Ishikawa (cell line): ENCODE data around the gene PDE4D.

Experiments used
- CEBPB ChIP-seq: IDR thresholded peaks from 2 replicates; pipeline ENCODE4 v1.6.1; 2012
- EGR1 ChIP-seq: IDR thresholded peaks from 2 replicates; pipeline ENCODE4 v1.6.1; 2012
- EP300 ChIP-seq: IDR thresholded peaks from 2 replicates; pipeline ENCODE4 v1.6.1; 2012; ENCODE audit warnings: borderline replicate concordance
- FOXM1 ChIP-seq: IDR thresholded peaks from 2 replicates; pipeline ENCODE4 v1.6.1; 2012; ENCODE audit warnings: low read depth, borderline replicate concordance
- MAX ChIP-seq: IDR thresholded peaks from 2 replicates; pipeline ENCODE4 v1.6.1; 2012
- NFIC ChIP-seq: IDR thresholded peaks from 2 replicates; pipeline ENCODE4 v1.6.1; 2012
- RAD21 ChIP-seq: IDR thresholded peaks from 2 replicates; pipeline ENCODE4 v1.6.1; 2012; ENCODE audit warnings: low read depth
- REST ChIP-seq: IDR thresholded peaks from 2 replicates; pipeline ENCODE4 v1.6.1; 2012; ENCODE audit warnings: low read depth, mild to moderate bottlenecking
- TAF1 ChIP-seq: IDR thresholded peaks from 2 replicates; pipeline ENCODE4 v1.6.1; 2012; ENCODE audit warnings: low read depth, mild to moderate bottlenecking
- TCF12 ChIP-seq: IDR thresholded peaks from 2 replicates; pipeline ENCODE4 v1.6.1; 2012; ENCODE audit warnings: low read depth
- TEAD4 ChIP-seq: IDR thresholded peaks from 2 replicates; pipeline ENCODE4 v1.6.1; 2012
- USF1 ChIP-seq: IDR thresholded peaks from 2 replicates; pipeline ENCODE4 v1.6.1; 2012
- YY1 ChIP-seq: IDR thresholded peaks from 2 replicates; pipeline ENCODE4 v1.6.1; 2012; ENCODE audit warnings: low read depth
- ZBTB7A ChIP-seq: IDR thresholded peaks from 2 replicates; pipeline ENCODE4 v1.6.1; 2012; ENCODE audit warnings: low read depth

Gene PDE4D

GRCh38 chr5:59660737-59661136 lies 232.8 kb downstream of the PDE4D start:
- TF ChIP-seq MAX: no peak
- no peak for TF ChIP-seq USF1
- no peak for TF ChIP-seq TAF1
- no peak for TF ChIP-seq REST
- no peak for TF ChIP-seq TEAD4
- no peak for TF ChIP-seq TCF12
- peak; percentile 63 for TF ChIP-seq RAD21

- TF ChIP-seq MAX (no peak), ZBTB7A (no peak)
These were observed 236.9 kb downstream of the PDE4D start for GRCh38 chr5:59656351-59657254.

GRCh38 chr5:59655693-59656309 lies 237.7 kb downstream of the PDE4D start:
- TF ChIP-seq EP300 (no peak), NFIC (no peak), YY1 (no peak), MAX (no peak), TEAD4 (no peak), EGR1 (no peak)

GRCh38 chr5:59654691-59655090 lies 238.8 kb downstream of the PDE4D start:
- TF ChIP-seq EP300 (no peak), FOXM1 (no peak), REST (no peak), CEBPB (no peak), USF1 (no peak), NFIC (no peak)

GRCh38 chr5:59652449-59652848 lies 241.1 kb downstream of the PDE4D start:
- TF ChIP-seq EP300 (no peak), MAX (no peak), RAD21 (no peak), REST (no peak), CEBPB (no peak), TEAD4 (no peak)
